KMS-11 (cell line): ENCODE measurements around the gene ITGAX.

ENCODE experiments used
- H2AFZ ChIP-seq: fragments of 200-600 bp; sonication (generic); 2 replicates; pipeline ENCODE4 v1.6.1; 2016; ENCODE audit warnings: antibody characterized with exemption, mixed run types, low read depth
- H3K27ac ChIP-seq: fragments of 200-600 bp; sonication (generic); 2 replicates; pipeline ENCODE4 v1.6.1; 2016; ENCODE audit warnings: mild to moderate bottlenecking, mixed run types
- H3K27me3 ChIP-seq: fragments of 200-600 bp; sonication (generic); 2 replicates; pipeline ENCODE4 v1.6.1; 2017; ENCODE audit warnings: mild to moderate bottlenecking, low read depth, mixed run types, moderate library complexity; ENCODE audit not compliant: insufficient read depth
- H3K36me3 ChIP-seq: fragments of 200-600 bp; sonication (generic); 2 replicates; pipeline ENCODE4 v1.6.1; 2017; ENCODE audit warnings: mild to moderate bottlenecking, mixed run types; ENCODE audit not compliant: insufficient read depth
- H3K4me1 ChIP-seq: fragments of 200-600 bp; sonication (generic); 2 replicates; pipeline ENCODE4 v1.6.1; 2016; ENCODE audit warnings: mild to moderate bottlenecking, low read depth, mixed run types; ENCODE audit not compliant: poor library complexity, severe bottlenecking
- H3K4me2 ChIP-seq: fragments of 200-600 bp; sonication (generic); 2 replicates; pipeline ENCODE4 v1.7.0; 2016; ENCODE audit warnings: mild to moderate bottlenecking, mixed run types
- H3K4me3 ChIP-seq: fragments of 200-600 bp; sonication (generic); IDR thresholded peaks from 2 replicates; pipeline ENCODE4 v1.6.1; 2017; ENCODE audit warnings: low read depth, low read length, mixed read lengths; ENCODE audit not compliant: insufficient read depth
- H3K79me2 ChIP-seq: fragments of 200-600 bp; sonication (generic); 2 replicates; pipeline ENCODE4 v1.6.1; 2016; ENCODE audit warnings: low read depth, mixed run types; ENCODE audit not compliant: insufficient read depth
- H3K9ac ChIP-seq: fragments of 200-600 bp; sonication (generic); 2 replicates; pipeline ENCODE4 v1.6.1; 2016; ENCODE audit warnings: mild to moderate bottlenecking, mixed run types
- H4K20me1 ChIP-seq: fragments of 200-600 bp; sonication (generic); 2 replicates; pipeline ENCODE4 v1.6.1; 2016; ENCODE audit warnings: mild to moderate bottlenecking, mixed run types; ENCODE audit not compliant: insufficient read depth
- CTCF ChIP-seq: fragments of 200-600 bp; sonication (generic); conservative IDR thresholded peaks from 2 replicates; pipeline ENCODE4 v1.6.1; 2017; ENCODE audit warnings: low read depth, mild to moderate bottlenecking, antibody characterized with exemption, low read length, moderate library complexity, mixed read lengths

Gene ITGAX

GRCh38 chr16:31329671-31330552, 25.1 kb upstream of the ITGAX start:
- no peak overlapping the region for H3K9ac ChIP-seq
- no peak overlapping the region for H2AFZ ChIP-seq
- no peaks in the 10 kb centered on the region for H3K79me2 ChIP-seq
- H3K27ac ChIP-seq = no peak overlapping the region
- H3K4me1 ChIP-seq = no peaks in the 10 kb centered on the region
- H4K20me1 ChIP-seq = no peaks in the 10 kb centered on the region
- H3K27me3 ChIP-seq = no peaks in the 10 kb centered on the region
- no peaks in the 10 kb centered on the region for H3K36me3 ChIP-seq
- H3K4me3 ChIP-seq = no peak overlapping the region
- TF ChIP-seq CTCF = no peak
- no peak overlapping the region for H3K4me2 ChIP-seq

- no peak overlapping the region for H3K4me3 ChIP-seq
- H3K4me1 ChIP-seq = no peaks in the 10 kb centered on the region
- no peak overlapping the region for H3K9ac ChIP-seq
- no peak overlapping the region for H2AFZ ChIP-seq
- no peaks in the 10 kb centered on the region for H3K79me2 ChIP-seq
- H3K27ac ChIP-seq = no peak overlapping the region
- H4K20me1 ChIP-seq = no peaks in the 10 kb centered on the region
- TF ChIP-seq CTCF = no peak
- no peak overlapping the region for H3K4me2 ChIP-seq
- no peaks in the 10 kb centered on the region for H3K27me3 ChIP-seq
- no peaks in the 10 kb centered on the region for H3K36me3 ChIP-seq
Observed at GRCh38 chr16:31330553-31330890, 24.5 kb upstream of the ITGAX start.

DNA sequence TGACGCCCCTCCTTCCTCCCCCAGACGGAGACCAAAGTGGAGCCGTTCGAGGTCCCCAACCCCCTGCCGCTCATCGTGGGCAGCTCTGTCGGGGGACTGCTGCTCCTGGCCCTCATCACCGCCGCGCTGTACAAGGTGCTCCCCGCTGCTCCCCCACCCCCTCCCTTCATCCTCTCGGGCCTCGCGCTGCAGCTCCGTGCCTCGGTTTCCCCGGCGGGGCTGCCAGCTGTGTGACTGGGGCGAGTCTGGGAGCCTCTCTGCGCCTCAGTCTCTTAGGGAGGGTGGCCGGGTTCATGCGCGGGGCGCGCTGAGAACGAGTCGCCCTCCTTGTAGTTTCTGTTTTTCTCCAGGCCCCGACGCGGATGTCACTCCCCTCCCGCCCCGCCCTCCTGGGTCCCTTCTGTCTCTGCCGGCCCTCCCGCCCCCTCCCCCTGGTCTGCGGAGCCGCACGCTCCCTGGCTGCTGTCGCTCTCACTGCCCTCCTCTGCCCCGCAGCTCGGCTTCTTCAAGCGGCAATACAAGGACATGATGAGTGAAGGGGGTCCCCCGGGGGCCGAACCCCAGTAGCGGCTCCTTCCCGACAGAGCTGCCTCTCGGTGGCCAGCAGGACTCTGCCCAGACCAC, 23.7 kb upstream of the ITGAX start:
- no peak for TF ChIP-seq CTCF
- no peaks in the 10 kb centered on the region for H3K36me3 ChIP-seq
- no peak overlapping the region for H3K27ac ChIP-seq
- H3K4me3 ChIP-seq = no peak overlapping the region
- no peak overlapping the region for H3K4me2 ChIP-seq
- no peaks in the 10 kb centered on the region for H3K27me3 ChIP-seq
- H3K9ac ChIP-seq = no peak overlapping the region
- H3K79me2 ChIP-seq = no peaks in the 10 kb centered on the region
- no peaks in the 10 kb centered on the region for H4K20me1 ChIP-seq
- H3K4me1 ChIP-seq = no peaks in the 10 kb centered on the region
- no peak overlapping the region for H2AFZ ChIP-seq

- TF ChIP-seq CTCF = no peak
- H4K20me1 ChIP-seq = no peaks in the 10 kb centered on the region
- no peak overlapping the region for H3K27ac ChIP-seq
- no peaks in the 10 kb centered on the region for H3K4me1 ChIP-seq
- no peak overlapping the region for H3K4me2 ChIP-seq
- no peak overlapping the region for H2AFZ ChIP-seq
- H3K79me2 ChIP-seq = no peaks in the 10 kb centered on the region
- H3K4me3 ChIP-seq = no peak overlapping the region
- H3K27me3 ChIP-seq = no peaks in the 10 kb centered on the region
- H3K36me3 ChIP-seq = no peaks in the 10 kb centered on the region
- H3K9ac ChIP-seq = no peak overlapping the region
Observed at GRCh38 chr16:31331807-31332301, 23.1 kb upstream of the ITGAX start.
